K562 (cell line): ENCODE measurements around the gene BAG5. TPM values are rescaled to one million over a fixed set of nuclear protein-coding genes. Genes with fewer than 3 reads are reported as not detected.

ENCODE experiments used
- AFF4 ChIP-seq: sonication (generic); formaldehyde crosslinking; IDR thresholded peaks from 2 replicates; pipeline ENCODE4 v1.8.0; 2023; ENCODE audit warnings: mild to moderate bottlenecking, missing genetic modification reagents
- BRD9 ChIP-seq: fragments of 450-650 bp; IDR thresholded peaks from 2 replicates; pipeline ENCODE4 v1.6.1; 2018; ENCODE audit warnings: low read depth; ENCODE audit not compliant: partially characterized antibody
- CBX3 ChIP-seq, 2 experiments: IDR thresholded peaks; 1 replicate in 1 of 2; 2 replicates in 1 of 2; pipeline ENCODE4 v1.6.1; 2012; ENCODE audit warnings: inconsistent platforms in 2 of 2, low read length in 2 of 2, borderline replicate concordance in 1 of 2, control low read depth in 1 of 2
- CREM ChIP-seq: IDR thresholded peaks from 2 replicates; pipeline ENCODE4 v1.6.1; 2014; ENCODE audit warnings: antibody characterized with exemption, low read depth
- HINFP ChIP-seq: fragments of 450-650 bp; conservative IDR thresholded peaks from 2 replicates; pipeline ENCODE4 v1.6.1; 2016; ENCODE audit warnings: missing genetic modification characterization, low read depth, mild to moderate bottlenecking, control low read depth, missing compliant biosample characterization
- HMGXB4 ChIP-seq: sonication (generic); formaldehyde crosslinking; IDR thresholded peaks from 2 replicates; pipeline ENCODE4 v1.8.1; 2023; ENCODE audit warnings: mild to moderate bottlenecking, missing genetic modification reagents
- ILK ChIP-seq: fragments of 450-650 bp; IDR thresholded peaks from 2 replicates; pipeline ENCODE4 v1.6.1; 2016; ENCODE audit warnings: missing genetic modification characterization, low read depth, mild to moderate bottlenecking, missing compliant biosample characterization, moderate library complexity, borderline replicate concordance
- KAT7 ChIP-seq: sonication (generic); formaldehyde crosslinking; IDR thresholded peaks from 2 replicates; pipeline ENCODE4 v1.8.0; 2022; ENCODE audit warnings: missing genetic modification reagents, mild to moderate bottlenecking, borderline replicate concordance
- MYNN ChIP-seq, 2 experiments: sonication (generic); formaldehyde crosslinking in 1 of 2; IDR thresholded peaks; 2 replicates each; pipeline versions ENCODE4 v1.5.0 to v1.6.1; 2016 to 2020; ENCODE audit warnings: antibody characterized with exemption in 1 of 2, missing genetic modification reagents in 1 of 2
- POLR2B ChIP-seq: fragments of 450-650 bp; IDR thresholded peaks from 2 replicates; pipeline ENCODE4 v1.6.1; 2018; ENCODE audit warnings: low read depth; ENCODE audit not compliant: partially characterized antibody
- SRSF7 ChIP-seq: fragments of 200-400 bp; formaldehyde crosslinking; optimal IDR thresholded peaks from 2 replicates; pipeline ENCODE3; 2017; ENCODE audit warnings: mild to moderate bottlenecking, low read depth, low read length
- THRB ChIP-seq: fragments of 450-650 bp; formaldehyde crosslinking; conservative IDR thresholded peaks from 2 replicates; pipeline ENCODE4 v1.4.0; 2022; ENCODE audit warnings: mild to moderate bottlenecking, missing genetic modification characterization
- ZBTB5 ChIP-seq: fragments of 450-650 bp; IDR thresholded peaks from 2 replicates; pipeline ENCODE4 v1.6.1; 2017; ENCODE audit warnings: antibody characterized with exemption
- ZBTB7A ChIP-seq: IDR thresholded peaks from 2 replicates; pipeline ENCODE4 v1.6.1; 2011; ENCODE audit warnings: low read depth, mild to moderate bottlenecking, low read length, moderate library complexity, borderline replicate concordance; ENCODE audit not compliant: control insufficient read depth
- ZNF263 ChIP-seq: sonication (generic); formaldehyde crosslinking; IDR thresholded peaks from 2 replicates; pipeline ENCODE4 v1.8.0; 2022; ENCODE audit warnings: mild to moderate bottlenecking, missing genetic modification reagents, borderline replicate concordance
- ZNF785 ChIP-seq: fragments of 250-450 bp; sonication (Bioruptor Pico); IDR thresholded peaks from 2 replicates; pipeline ENCODE4 v1.4.0; 2020; ENCODE audit warnings: mild to moderate bottlenecking
- polyA plus RNA-seq, 8 experiments: library from polyadenylated mRNA; depleted of rRNA in 4 of 8; stranded (reverse) in 5 of 8; unstranded in 3 of 8; fragments of >200 nt; fragmentation: Nextera tagmentation in 2 of 8; fragmentation: Illumina TruSeq in 1 of 8; extraction: Ambion mirVana in 2 of 8; extraction: Trizol in 1 of 8; gene quantifications; 2 replicates each; pipeline versions ENCODE4 v1.2.1 to v1.2.3, GENCODE V29; 2011 to 2014; ENCODE audit warnings: inconsistent platforms in 1 of 8, missing spikeins in 1 of 8
- total RNA-seq, 7 experiments: library from RNA; depleted of rRNA in 6 of 7; stranded (reverse); fragments of >200 nt in 6 of 7; fragmentation: Illumina TruSeq in 2 of 7; extraction: Trizol in 2 of 7; gene quantifications; 2 replicates each; pipeline versions ENCODE4 v1.2.1 to v1.2.3, GENCODE V29; 2011 to 2021; ENCODE audit warnings: low replicate concordance in 1 of 7

The BAG5 gene
- total and polyA plus RNA-seq, 9 of the 15 experiments (the other 6 are each of a cell fraction or from before 2014, with no cell fraction given): 7.9 to 21.4 (median 13.2) TPM

- TF ChIP-seq POLR2B (no peak), ZNF263 (0 out of 2 replicates have a peak, but pooled peaks have one; percentile 19), HINFP (no peak), BRD9 (peak; percentile 29), THRB (no peak), ZNF785 (CRISPR knock-in tag) (no peak), HMGXB4 (CRISPR knock-in tag) (no peak), KAT7 (CRISPR knock-in tag) (0 out of 2 replicates have a peak, but pooled peaks have one; percentile 22), CREM (0 out of 2 replicates have a peak, but pooled peaks have one; percentile 16), CBX3 (IDR thresholded peaks at IDR 0.05; ENCODE audit: borderline replicate concordance in 1 of 2, low read length in 2 of 2) (no peak), ZBTB5 (no peak), ZBTB7A (peak; percentile 45; the same call in 1 of the 2 replicates), MYNN (IDR thresholded peaks at IDR 0.05) (no peak; the same call in 1 of the 2 replicates), MYNN (CRISPR knock-in tag; IDR thresholded peaks at IDR 0.05) (no peak), ILK (tag) (no peak), SRSF7 (no peak), AFF4 (CRISPR knock-in tag) (no peak)
These were observed 43.9 kb downstream of the BAG5 start (continued) for GRCh38 chr14:103518422-103519042.
